Endothelial cell of umbilical vein (primary cell): ENCODE measurements around the gene OR9A2.

Experiments
- CTCF ChIP-seq, 2 donors: IDR thresholded peaks; 1 replicate in 1 of 2; 2 replicates in 1 of 2; pipeline ENCODE4 v1.5.1; 2011; ENCODE audit warnings: low read length in 2 of 2, mild to moderate bottlenecking in 2 of 2, moderate library complexity in 2 of 2, control low read depth in 1 of 2, inconsistent platforms in 1 of 2, low read depth in 1 of 2; ENCODE audit not compliant: insufficient read depth in 1 of 2; ENCODE audit errors: extremely low read depth in 1 of 2
- POLR2A ChIP-seq: IDR thresholded peaks from 2 replicates; pipeline ENCODE4 v1.6.1; 2012; ENCODE audit warnings: low read depth, mild to moderate bottlenecking, control low read depth, low read length
- POLR2AphosphoS5 ChIP-seq: IDR thresholded peaks from 2 replicates; pipeline ENCODE4 v1.6.1; 2012; ENCODE audit warnings: low read depth, mild to moderate bottlenecking, control low read depth, low read length, moderate library complexity; ENCODE audit not compliant: insufficient read depth

GRCh38 chr7:143063741-143064140, 36.8 kb upstream of the OR9A2 start:
- TF ChIP-seq CTCF (IDR thresholded peaks at IDR 0.05; ENCODE audit: extremely low read depth in 1 of 2, insufficient read depth in 1 of 2, low read depth in 1 of 2, low read length in 2 of 2) (no peak), POLR2A (no peak), POLR2AphosphoS5 (no peak)
